ENCODE data around the gene BRINP3.
"Not testable (repeated sequence)": the region's sequence is repeated elsewhere in the genome, so short reads cannot be mapped to it uniquely, and the experiment has no call there.

Gene BRINP3

GRCh38 chr1:190168116-190168892, 309.4 kb downstream of the BRINP3 start:
- no peak overlapping the region for H3K4me3 Mint-ChIP-seq
- ATAC-seq: no peak
- no peaks in the 10 kb centered on the region for H3K36me3 Mint-ChIP-seq
- peaks cover 6% of the 10 kb centered on the region for H3K9me3 Mint-ChIP-seq
- no peak overlapping the region for H3K27ac Mint-ChIP-seq
- DNase-seq (ENCODE audit: low spot score in 2 of 2): no peak
- H3K4me1 Mint-ChIP-seq: no peaks in the 10 kb centered on the region

GRCh38 chr1:190159146-190159545, 318.5 kb downstream of the BRINP3 start:
- Mint-ChIP-seq H3K4me1 (no peaks in the 10 kb centered on the region), H3K9me3 (peaks cover 7% of the 10 kb centered on the region), H3K27ac (no peak overlapping the region), H3K4me3 (no peak overlapping the region), H3K36me3 (no peaks in the 10 kb centered on the region)
- ATAC-seq (no peak), DNase-seq (ENCODE audit: low spot score in 2 of 2) (no peak)

GRCh38 chr1:190154744-190155143, 322.9 kb downstream of the BRINP3 start:
- H3K27ac Mint-ChIP-seq: no peak overlapping the region
- peaks cover 10% of the 10 kb centered on the region for H3K9me3 Mint-ChIP-seq
- no peak for ATAC-seq
- no peaks in the 10 kb centered on the region for H3K36me3 Mint-ChIP-seq
- no peaks in the 10 kb centered on the region for H3K4me1 Mint-ChIP-seq
- no peak overlapping the region for H3K4me3 Mint-ChIP-seq
- no peak for DNase-seq (ENCODE audit: low spot score in 2 of 2)

- ATAC-seq (no peak), DNase-seq (ENCODE audit: low spot score in 2 of 2) (no peak)
- Mint-ChIP-seq H3K36me3 (no peaks in the 10 kb centered on the region), H3K4me3 (no peak overlapping the region), H3K9me3 (peaks cover 3% of the 10 kb centered on the region), H3K4me1 (no peaks in the 10 kb centered on the region), H3K27ac (no peak overlapping the region)
Observed at GRCh38 chr1:190147616-190148015, 330.0 kb downstream of the BRINP3 start.

- Mint-ChIP-seq H3K36me3 (no peaks in the 10 kb centered on the region), H3K9me3 (no peaks in the 10 kb centered on the region), H3K4me1 (no peaks in the 10 kb centered on the region), H3K27ac (no peak overlapping the region), H3K4me3 (no peak overlapping the region)
- ATAC-seq (no peak), DNase-seq (ENCODE audit: low spot score in 2 of 2) (no peak)
Observed at GRCh38 chr1:190144650-190145049, 333.0 kb downstream of the BRINP3 start.

GRCh38 chr1:190140644-190141043, 337.0 kb downstream of the BRINP3 start:
- H3K4me3 Mint-ChIP-seq: no peak overlapping the region
- H3K4me1 Mint-ChIP-seq: no peaks in the 10 kb centered on the region

GRCh38 chr1:190138702-190139101, 339.0 kb downstream of the BRINP3 start:
- DNase-seq (ENCODE audit: low spot score in 2 of 2) (no peak), ATAC-seq (no peak)
- H3K4me3 Mint-ChIP-seq: no peak overlapping the region
- no peak overlapping the region for H3K27ac Mint-ChIP-seq
- peaks cover 18% of the 10 kb centered on the region for H3K9me3 Mint-ChIP-seq
- H3K36me3 Mint-ChIP-seq: no peaks in the 10 kb centered on the region
- no peaks in the 10 kb centered on the region for H3K4me1 Mint-ChIP-seq

More at GRCh38 chr1:190140644-190141043, 337.0 kb downstream of the BRINP3 start:
- no peaks in the 10 kb centered on the region for H3K36me3 Mint-ChIP-seq
- no peak overlapping the region for H3K27ac Mint-ChIP-seq
- DNase-seq (ENCODE audit: low spot score in 2 of 2) (no peak), ATAC-seq (no peak)
- H3K9me3 Mint-ChIP-seq: peaks cover 14% of the 10 kb centered on the region

GRCh38 chr1:190138266-190138665, 339.4 kb downstream of the BRINP3 start:
- Mint-ChIP-seq H3K36me3 (no peaks in the 10 kb centered on the region), H3K9me3 (peaks cover 21% of the 10 kb centered on the region), H3K4me1 (no peaks in the 10 kb centered on the region), H3K27ac (no peak overlapping the region), H3K4me3 (no peak overlapping the region)
- no peak for DNase-seq (ENCODE audit: low spot score in 2 of 2)
- no peak for ATAC-seq

GRCh38 chr1:190129366-190129765, 348.3 kb downstream of the BRINP3 start:
- no peaks in the 10 kb centered on the region for H3K4me1 Mint-ChIP-seq
- no peaks in the 10 kb centered on the region for H3K36me3 Mint-ChIP-seq
- ATAC-seq (no peak), DNase-seq (ENCODE audit: low spot score in 2 of 2) (no peak)
- H3K9me3 Mint-ChIP-seq: peaks cover 17% of the 10 kb centered on the region
- no peak overlapping the region for H3K27ac Mint-ChIP-seq
- no peak overlapping the region for H3K4me3 Mint-ChIP-seq

GRCh38 chr1:190126728-190127127, 350.9 kb downstream of the BRINP3 start:
- DNase-seq (ENCODE audit: low spot score in 2 of 2) (no peak), ATAC-seq (no peak)
- Mint-ChIP-seq H3K9me3 (peaks cover 16% of the 10 kb centered on the region), H3K27ac (no peak overlapping the region), H3K4me1 (no peaks in the 10 kb centered on the region), H3K4me3 (no peak overlapping the region), H3K36me3 (no peaks in the 10 kb centered on the region)

- Mint-ChIP-seq H3K4me3 (no peak overlapping the region), H3K27ac (no peak overlapping the region), H3K9me3 (peaks cover 14% of the 10 kb centered on the region), H3K4me1 (no peaks in the 10 kb centered on the region), H3K36me3 (no peaks in the 10 kb centered on the region)
- DNase-seq (ENCODE audit: low spot score in 2 of 2) (no peak), ATAC-seq (no peak)
Observed at GRCh38 chr1:190124068-190124467, 353.6 kb downstream of the BRINP3 start.

- not testable (repeated sequence) for DNase-seq (ENCODE audit: low spot score in 2 of 2); ATAC-seq; H3K36me3 Mint-ChIP-seq; H3K4me3 Mint-ChIP-seq; H3K27ac Mint-ChIP-seq; H3K9me3 Mint-ChIP-seq; H3K4me1 Mint-ChIP-seq
Observed at GRCh38 chr1:190120564-190120963, 357.1 kb downstream of the BRINP3 start.

GRCh38 chr1:190119683-190120082, 358.0 kb downstream of the BRINP3 start:
- Mint-ChIP-seq H3K4me3 (no peak overlapping the region), H3K27ac (no peak overlapping the region), H3K4me1 (no peaks in the 10 kb centered on the region), H3K9me3 (peaks cover 16% of the 10 kb centered on the region), H3K36me3 (no peaks in the 10 kb centered on the region)
- DNase-seq (ENCODE audit: low spot score in 2 of 2) (no peak), ATAC-seq (no peak)

GRCh38 chr1:190116921-190117320, 360.7 kb downstream of the BRINP3 start:
- H3K4me3 Mint-ChIP-seq: no peak overlapping the region
- DNase-seq (ENCODE audit: low spot score in 2 of 2) (no peak), ATAC-seq (no peak)
- no peaks in the 10 kb centered on the region for H3K4me1 Mint-ChIP-seq
- peaks cover 16% of the 10 kb centered on the region for H3K9me3 Mint-ChIP-seq
- H3K36me3 Mint-ChIP-seq: no peaks in the 10 kb centered on the region
- H3K27ac Mint-ChIP-seq: no peak overlapping the region

- Mint-ChIP-seq H3K4me1 (no peaks in the 10 kb centered on the region), H3K27ac (no peak overlapping the region), H3K9me3 (peaks cover 18% of the 10 kb centered on the region), H3K36me3 (no peaks in the 10 kb centered on the region), H3K4me3 (no peak overlapping the region)
- ATAC-seq: no peak
- no peak for DNase-seq (ENCODE audit: low spot score in 2 of 2)
Observed at GRCh38 chr1:190104961-190105360, 372.7 kb downstream of the BRINP3 start.

GRCh38 chr1:190102757-190103326, 374.8 kb downstream of the BRINP3 start:
- Mint-ChIP-seq H3K9me3 (peaks cover 18% of the 10 kb centered on the region), H3K36me3 (no peaks in the 10 kb centered on the region), H3K27ac (no peak overlapping the region), H3K4me3 (no peak overlapping the region), H3K4me1 (no peaks in the 10 kb centered on the region)
- DNase-seq (ENCODE audit: low spot score in 2 of 2) (no peak), ATAC-seq (no peak)
